Measurements from ENCODE around the gene STK32C. TPM values are rescaled to one million over a fixed set of nuclear protein-coding genes. Genes with fewer than 3 reads are reported as not detected.
A peak's percentile ranks its signal among the peaks of the same experiment; 100 is the strongest.
"Not testable (repeated sequence)": the region's sequence is repeated elsewhere in the genome, so short reads cannot be mapped to it uniquely, and the experiment has no call there.

Gene STK32C
- total RNA-seq, 4 donors from 2014 or later = 1.3 to 5.6 (median 4.7) TPM

DNA sequence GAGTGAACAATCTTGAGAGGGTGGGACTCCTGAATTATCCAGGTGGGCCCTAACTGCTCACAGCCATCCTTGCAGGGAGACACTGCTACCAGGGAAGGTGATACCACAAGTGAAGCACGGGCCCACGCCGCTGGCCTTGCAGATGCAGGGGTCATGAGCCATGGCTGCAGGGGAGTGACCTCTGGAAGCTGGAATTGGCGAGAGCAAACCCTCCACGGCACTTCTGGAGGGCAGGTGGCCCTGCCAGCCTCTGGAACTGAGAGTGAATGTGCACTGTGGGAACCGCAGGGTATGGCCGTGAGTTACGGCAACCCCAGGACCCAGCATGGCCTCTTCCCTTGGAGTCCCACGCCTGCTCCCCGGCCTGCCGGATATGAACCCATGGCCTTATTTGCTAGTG is 37.5 kb downstream of the STK32C start:
- Histone ChIP-seq H3K9me3 (no peaks in the 10 kb centered on the region), H3K27ac (no peak overlapping the region), H3K4me3 (no peak overlapping the region), H3K27me3 (no peaks in the 10 kb centered on the region), H3K4me1 (peaks cover 4% of the 10 kb centered on the region), H3K36me3 (no peaks in the 10 kb centered on the region)
- 94% methylated on average over 8 of the region's 11 CpGs for WGBS
- TF ChIP-seq POLR2A (IDR thresholded peaks at IDR 0.05) (no peak), POLR2AphosphoS5 (IDR thresholded peaks at IDR 0.05) (no peak), EP300 (IDR thresholded peaks at IDR 0.05) (no peak)
- TF ChIP-seq, protein P1, sequence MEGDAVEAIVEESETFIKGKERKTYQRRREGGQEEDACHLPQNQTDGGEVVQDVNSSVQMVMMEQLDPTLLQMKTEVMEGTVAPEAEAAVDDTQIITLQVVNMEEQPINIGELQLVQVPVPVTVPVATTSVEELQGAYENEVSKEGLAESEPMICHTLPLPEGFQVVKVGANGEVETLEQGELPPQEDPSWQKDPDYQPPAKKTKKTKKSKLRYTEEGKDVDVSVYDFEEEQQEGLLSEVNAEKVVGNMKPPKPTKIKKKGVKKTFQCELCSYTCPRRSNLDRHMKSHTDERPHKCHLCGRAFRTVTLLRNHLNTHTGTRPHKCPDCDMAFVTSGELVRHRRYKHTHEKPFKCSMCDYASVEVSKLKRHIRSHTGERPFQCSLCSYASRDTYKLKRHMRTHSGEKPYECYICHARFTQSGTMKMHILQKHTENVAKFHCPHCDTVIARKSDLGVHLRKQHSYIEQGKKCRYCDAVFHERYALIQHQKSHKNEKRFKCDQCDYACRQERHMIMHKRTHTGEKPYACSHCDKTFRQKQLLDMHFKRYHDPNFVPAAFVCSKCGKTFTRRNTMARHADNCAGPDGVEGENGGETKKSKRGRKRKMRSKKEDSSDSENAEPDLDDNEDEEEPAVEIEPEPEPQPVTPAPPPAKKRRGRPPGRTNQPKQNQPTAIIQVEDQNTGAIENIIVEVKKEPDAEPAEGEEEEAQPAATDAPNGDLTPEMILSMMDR (IDR thresholded peaks at IDR 0.05) = no peak
- peak in 1 of 2 donors; percentile 38 for DNase-seq (ENCODE audit: low spot score in 2 of 2)

DNA sequence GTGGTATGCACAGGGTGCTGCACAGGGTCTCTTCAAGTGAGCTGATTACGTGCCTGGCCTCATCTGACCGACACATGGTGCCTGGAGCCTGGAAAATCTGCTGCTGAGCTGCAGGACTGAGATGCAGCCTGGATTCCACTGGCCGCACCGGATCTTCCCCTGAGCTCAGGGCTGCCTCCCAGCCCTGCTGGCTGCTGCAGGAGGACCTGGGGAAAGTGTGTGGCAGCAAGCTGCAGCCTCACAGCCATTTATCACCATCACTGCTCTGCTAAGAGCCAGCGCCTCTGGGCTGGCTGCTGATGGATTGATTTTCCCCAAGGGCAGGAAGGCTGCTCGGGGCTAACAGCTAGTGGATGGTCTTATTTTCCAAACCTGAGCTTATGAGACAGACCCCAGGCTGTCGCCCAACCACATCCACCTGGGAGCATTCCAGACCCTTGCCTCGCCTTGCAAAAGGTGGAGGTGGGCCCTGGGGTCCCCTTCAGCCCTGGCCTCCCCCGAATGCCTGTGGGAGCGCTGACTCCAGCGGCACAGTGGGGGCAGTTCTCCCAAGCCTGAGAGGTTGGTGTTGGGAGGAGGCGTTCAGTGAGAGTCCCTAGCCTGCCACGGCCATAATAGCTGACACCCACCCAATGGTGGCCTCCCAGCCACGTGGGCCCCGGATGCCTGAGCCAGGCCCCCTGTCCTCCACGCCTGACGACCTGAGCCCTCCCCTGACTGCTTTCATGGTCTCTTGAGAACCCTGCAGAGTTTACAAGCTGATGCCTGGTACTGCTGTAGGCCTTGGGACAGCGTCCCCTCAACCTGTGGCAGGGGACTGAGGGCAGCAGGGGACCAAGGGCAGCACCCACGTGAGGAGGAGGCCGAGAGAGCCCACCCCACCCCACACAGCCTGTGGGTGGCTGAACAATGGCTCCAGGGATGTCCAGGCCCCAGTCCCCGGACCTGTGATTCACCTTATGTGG is 38.2 kb downstream of the STK32C start:
- TF ChIP-seq, protein P1 (IDR thresholded peaks at IDR 0.05) = no peak
- no peak for TF ChIP-seq POLR2AphosphoS5 (IDR thresholded peaks at IDR 0.05)
- TF ChIP-seq POLR2A (IDR thresholded peaks at IDR 0.05) = no peak
- TF ChIP-seq EP300 (IDR thresholded peaks at IDR 0.05) = no peak
- WGBS = 90% methylated on average over 4 of the region's 21 CpGs
- H3K27me3 ChIP-seq = no peaks in the 10 kb centered on the region
- H3K4me3 ChIP-seq = no peak overlapping the region
- H3K27ac ChIP-seq = no peak overlapping the region
- no peaks in the 10 kb centered on the region for H3K9me3 ChIP-seq
- no peak for DNase-seq (ENCODE audit: low spot score in 2 of 2)
- H3K36me3 ChIP-seq = no peaks in the 10 kb centered on the region
- H3K4me1 ChIP-seq = peaks cover 4% of the 10 kb centered on the region

DNA sequence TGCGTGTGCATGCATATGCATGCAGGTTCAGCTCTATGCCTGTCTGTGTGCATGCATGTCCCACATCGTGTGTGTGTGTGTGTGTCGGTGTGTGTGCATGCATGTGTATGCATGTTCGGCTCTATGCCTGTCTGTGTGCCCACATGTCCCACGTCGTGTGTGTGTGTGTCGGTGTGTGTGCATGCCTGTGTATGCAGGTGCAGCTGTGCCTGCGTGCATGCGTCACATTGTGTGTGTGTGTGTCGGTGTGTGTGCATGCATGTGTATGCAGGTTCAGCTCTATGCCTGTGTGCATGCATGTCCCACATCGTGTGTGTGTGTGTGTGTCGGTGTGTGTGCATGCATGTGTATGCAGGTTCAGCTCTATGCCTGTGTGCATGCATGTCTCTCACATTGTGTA is 39.8 kb downstream of the STK32C start:
- not testable (repeated sequence) for H3K4me1 ChIP-seq; H3K9me3 ChIP-seq; H3K27me3 ChIP-seq; H3K36me3 ChIP-seq; H3K27ac ChIP-seq; H3K4me3 ChIP-seq; DNase-seq (ENCODE audit: low spot score in 2 of 2)
- WGBS = 97% methylated on average over 9 of the region's 12 CpGs

DNA sequence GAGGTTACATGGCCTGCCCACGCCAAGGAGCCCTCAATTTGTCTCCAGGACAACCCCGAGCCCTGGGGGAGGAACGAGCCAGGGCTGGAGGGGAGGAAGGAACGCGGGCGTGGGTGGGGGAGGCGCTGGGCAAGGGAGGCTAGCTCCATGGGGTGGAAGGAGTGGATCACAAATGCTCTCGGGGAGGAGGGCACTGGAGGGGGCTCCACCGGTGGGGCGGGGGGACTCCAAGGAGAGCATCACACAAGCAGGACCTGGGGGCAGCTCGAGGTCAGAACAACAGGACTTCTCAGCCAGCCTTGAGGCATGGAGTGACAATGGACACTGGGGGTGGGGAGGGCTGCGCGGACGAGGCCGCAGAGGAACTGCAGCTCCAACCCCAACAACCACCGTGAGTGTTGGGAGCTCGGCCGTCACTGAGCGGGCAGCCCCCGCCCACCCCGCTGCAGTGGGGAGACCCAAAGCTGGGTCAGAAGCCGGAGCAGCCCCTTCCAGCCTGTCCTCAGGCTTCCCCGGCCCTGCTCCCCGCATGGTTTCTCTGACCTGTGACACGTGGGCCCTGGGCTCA is 41.1 kb downstream of the STK32C start:
- WGBS = 26% methylated on average over 11 of the region's 25 CpGs
- H3K4me3 ChIP-seq = no peak overlapping the region
- H3K36me3 ChIP-seq = no peaks in the 10 kb centered on the region
- H3K27ac ChIP-seq = no peak overlapping the region
- H3K27me3 ChIP-seq = no peaks in the 10 kb centered on the region
- TF ChIP-seq POLR2AphosphoS5 (IDR thresholded peaks at IDR 0.05) = no peak
- TF ChIP-seq EP300 (IDR thresholded peaks at IDR 0.05) = no peak
- no peaks in the 10 kb centered on the region for H3K9me3 ChIP-seq
- no peaks in the 10 kb centered on the region for H3K4me1 ChIP-seq
- no peak for DNase-seq (ENCODE audit: low spot score in 2 of 2)

DNA sequence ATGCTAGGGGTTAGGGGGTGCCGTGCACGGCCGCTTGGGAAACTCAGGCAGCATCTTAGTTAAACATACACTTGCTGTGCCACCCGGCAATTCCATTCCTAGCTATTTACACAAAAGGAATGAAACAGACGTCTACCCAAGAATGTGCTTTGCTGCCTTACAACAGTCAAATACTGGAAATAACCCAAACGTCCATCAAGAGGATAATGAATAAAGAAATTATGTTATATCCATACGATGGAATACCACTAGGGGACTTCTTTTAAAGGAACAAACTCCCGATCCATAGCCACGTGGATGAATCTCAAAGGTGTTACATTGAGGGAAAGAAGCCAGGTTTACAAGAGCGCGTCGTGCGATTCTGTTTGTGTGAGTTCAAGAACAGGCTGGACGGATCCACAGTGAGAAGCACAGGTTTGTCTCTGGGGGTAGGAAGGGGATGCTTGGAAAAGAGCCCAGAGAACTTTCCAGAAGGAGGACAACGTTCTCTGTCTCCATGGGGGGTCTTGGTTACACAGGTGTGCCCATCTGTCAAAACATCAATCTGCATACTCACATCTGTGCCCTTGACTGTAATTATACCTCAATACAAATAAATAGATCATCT is 41.8 kb downstream of the STK32C start:
- H3K27ac ChIP-seq = no peak overlapping the region
- H3K9me3 ChIP-seq = no peaks in the 10 kb centered on the region
- no peak for TF ChIP-seq POLR2AphosphoS5 (IDR thresholded peaks at IDR 0.05)
- no peak for TF ChIP-seq POLR2A (IDR thresholded peaks at IDR 0.05)
- TF ChIP-seq, protein P1 (IDR thresholded peaks at IDR 0.05) = no peak
- no peak for TF ChIP-seq EP300 (IDR thresholded peaks at IDR 0.05)
- H3K4me1 ChIP-seq = no peaks in the 10 kb centered on the region
- H3K36me3 ChIP-seq = no peaks in the 10 kb centered on the region
- WGBS = 43% methylated on average over 15 of the region's 15 CpGs
- no peak for DNase-seq (ENCODE audit: low spot score in 2 of 2)
- no peaks in the 10 kb centered on the region for H3K27me3 ChIP-seq
- no peak overlapping the region for H3K4me3 ChIP-seq

All from suprapubic skin (tissue), 4 donors.